ENCODE results near the gene SORL1-AS1.
A peak's percentile ranks its signal among the peaks of the same experiment; 100 is the strongest.

Gene SORL1-AS1

GRCh38 chr11:121453589-121454299 lies 977 bp upstream of the SORL1-AS1 start:
- H3K4me3 Mint-ChIP-seq = peak overlapping the region; percentile 99
- DNase-seq = no peak
- intact Hi-C loops (cut with micrococcal nuclease) = loop anchor here (1.0 to 2.0 kb wide), 6 partner anchors 11 to 161 kb away; partner anchors contain the start of gene SC5D
- H3K4me1 Mint-ChIP-seq = peaks cover 91 to 93% of the 10 kb centered on the region in 2 donors
- no peaks in the 10 kb centered on the region for H3K27me3 ChIP-seq (ENCODE audit: control insufficient read depth, insufficient read depth, low read length)
- H3K36me3 ChIP-seq (ENCODE audit: control insufficient read depth, insufficient read depth, low read length) = peaks cover 3% of the 10 kb centered on the region
- no peak for TF ChIP-seq CTCF (IDR thresholded peaks at IDR 0.05)
- ATAC-seq = no peak
- peak overlapping the region; percentile 98 to 99 for H3K27ac Mint-ChIP-seq
- H3K4me3 ChIP-seq (ENCODE audit: low read length) = peak overlapping the region; percentile 89
- H3K4me1 ChIP-seq (ENCODE audit: control insufficient read depth, insufficient read depth, low read length) = peaks cover 72% of the 10 kb centered on the region
- no peaks in the 10 kb centered on the region for H3K9me3 Mint-ChIP-seq
- peaks cover 6% of the 10 kb centered on the region for H3K36me3 Mint-ChIP-seq
- 64% methylated on average over 5 of the region's 6 CpGs for WGBS (ENCODE audit: insufficient coverage)
- peak overlapping the region; percentile 79 for H3K27ac ChIP-seq (ENCODE audit: low read length)
- H3K27me3 Mint-ChIP-seq (ENCODE audit: low read depth in 2 of 2) = no peaks in the 10 kb centered on the region
- no peaks in the 10 kb centered on the region for H3K9me3 ChIP-seq (ENCODE audit: control insufficient read depth, insufficient read depth, low read length)

GRCh38 chr11:121451986-121452608 lies 670 bp downstream of the SORL1-AS1 start, which contains the start of gene SORL1:
TSS of gene SORL1 (plus strand) at chr11:121452314. CDS start at chr11:121452332, 18 bp downstream.
- TF ChIP-seq CTCF (IDR thresholded peaks at IDR 0.05) = peak; percentile 42
- Mint-ChIP-seq H3K27me3 (ENCODE audit: low read depth in 2 of 2) (no peaks in the 10 kb centered on the region), H3K36me3 (peaks cover 6% of the 10 kb centered on the region)

GRCh38 chr11:121451178-121451985 lies 1.4 kb downstream of the SORL1-AS1 start:
- peak overlapping the region; percentile 89 for H3K4me3 ChIP-seq (ENCODE audit: low read length)
- Mint-ChIP-seq H3K36me3 (peaks cover 6% of the 10 kb centered on the region), H3K9me3 (no peaks in the 10 kb centered on the region), H3K4me1 (peaks cover 88 to 89% of the 10 kb centered on the region in 2 donors), H3K4me3 (peak overlapping the region; percentile 99), H3K27me3 (ENCODE audit: low read depth in 2 of 2) (no peaks in the 10 kb centered on the region), H3K27ac (peak overlapping the region; percentile 98 to 99)
- H3K4me1 ChIP-seq (ENCODE audit: control insufficient read depth, insufficient read depth, low read length) = peaks cover 73% of the 10 kb centered on the region
- H3K36me3 ChIP-seq (ENCODE audit: control insufficient read depth, insufficient read depth, low read length) = no peaks in the 10 kb centered on the region
- WGBS (ENCODE audit: insufficient coverage) = 12% methylated on average over 22 of the region's 22 CpGs
- no peaks in the 10 kb centered on the region for H3K9me3 ChIP-seq (ENCODE audit: control insufficient read depth, insufficient read depth, low read length)
- intact Hi-C loops (cut with micrococcal nuclease) = loop anchor here (2.0 kb wide), 1 partner anchor 33 kb away; no protein-coding TSS in a partner anchor
- peak in 1 of 2 donors; percentile 61 for DNase-seq
- H3K27ac ChIP-seq (ENCODE audit: low read length) = peak overlapping the region; percentile 82
- no peak for TF ChIP-seq CTCF (IDR thresholded peaks at IDR 0.05)
- H3K27me3 ChIP-seq (ENCODE audit: control insufficient read depth, insufficient read depth, low read length) = no peaks in the 10 kb centered on the region
- peak in 1 of 3 donors; percentile 0 for ATAC-seq

More at GRCh38 chr11:121451986-121452608, 670 bp downstream of the SORL1-AS1 start, which contains the start of gene SORL1:
- under 1% methylated on average over 89 of the region's 89 CpGs for WGBS (ENCODE audit: insufficient coverage)
- peak within 1 kb of the TSS; percentile 82 for H3K27ac ChIP-seq (ENCODE audit: low read length)
- H3K4me3 ChIP-seq (ENCODE audit: low read length) = peak within 1 kb of the TSS; percentile 89
- Mint-ChIP-seq H3K27ac (peak within 1 kb of the TSS; percentile 98 to 99), H3K4me3 (peak within 1 kb of the TSS; percentile 99), H3K9me3 (no peaks in the 10 kb centered on the region), H3K4me1 (peaks cover 89% of the 10 kb centered on the region in 2 donors)
- no peaks in the 10 kb centered on the region for H3K36me3 ChIP-seq (ENCODE audit: control insufficient read depth, insufficient read depth, low read length)
- peaks cover 80% of the 10 kb centered on the region for H3K4me1 ChIP-seq (ENCODE audit: control insufficient read depth, insufficient read depth, low read length)
- peak; percentile 72 to 87 for DNase-seq
- H3K27me3 ChIP-seq (ENCODE audit: control insufficient read depth, insufficient read depth, low read length) = no peaks in the 10 kb centered on the region
- intact Hi-C loops (cut with micrococcal nuclease) = loop anchor here (1.0 to 2.0 kb wide), 5 partner anchors 17 to 159 kb away; partner anchors contain the start of gene SC5D
- no peaks in the 10 kb centered on the region for H3K9me3 ChIP-seq (ENCODE audit: control insufficient read depth, insufficient read depth, low read length)
- ATAC-seq = peak; percentile 57 to 75 (median 70)

Data from natural killer cell (primary cell).